Naive thymus-derived CD4-positive, alpha-beta T cell (primary cell): ENCODE measurements around the gene SNX5. TPM values are rescaled to one million over a fixed set of nuclear protein-coding genes. Genes with fewer than 3 reads are reported as not detected.

Source experiments
- ATAC-seq: fragments of 150-1000 bp; cut with Tn5 transposase; 2 replicates; pipeline ENCODE4 v1.10.0; 2021; ENCODE audit warnings: mild to moderate bottlenecking, moderate library complexity
- CTCF ChIA-PET: fragments of 350-600 bp; sonication (Branson Sonifier 250); formaldehyde crosslinking; loops from one replicate; lab custom pipeline; 2021; ENCODE audit warnings: antibody characterized with exemption; lab: Charles Lee
- POLR2A ChIA-PET: fragments of 350-600 bp; sonication (Branson Sonifier 250); formaldehyde crosslinking; loops from one replicate; lab custom pipeline; 2021; ENCODE audit warnings: antibody characterized with exemption, inconsistent platforms; lab: Charles Lee
- DNase-seq, 9 donors: peaks; one replicate each; pipeline versions ENCODE4 v3.0.0 to v3.0.0-alpha.2; 2020 to 2022; ENCODE audit warnings: mixed read lengths in 1 of 9
- H3K27ac ChIP-seq: one replicate; pipeline ENCODE4 v1.7.0; 2013; ENCODE audit warnings: mild to moderate bottlenecking, low read depth, low read length, moderate library complexity
- H3K27me3 ChIP-seq, 2 donors: one replicate each; pipeline ENCODE4 v1.7.0; 2013; ENCODE audit warnings: low read length in 2 of 2, mild to moderate bottlenecking in 2 of 2, moderate library complexity in 2 of 2; ENCODE audit not compliant: control insufficient read depth in 2 of 2, insufficient read depth in 2 of 2
- H3K36me3 ChIP-seq, 3 experiments: 1 replicate in 2 of 3; 2 replicates in 1 of 3; pipeline ENCODE4 v1.7.0; 2013; ENCODE audit warnings: low read length in 3 of 3, mild to moderate bottlenecking in 3 of 3, moderate library complexity in 1 of 3; ENCODE audit not compliant: insufficient read depth in 3 of 3, control insufficient read depth in 2 of 3
- H3K4me1 ChIP-seq, 2 donors: one replicate each; pipeline ENCODE4 v1.7.0; 2013; ENCODE audit warnings: low read length in 2 of 2, mild to moderate bottlenecking in 2 of 2, moderate library complexity in 1 of 2; ENCODE audit not compliant: control insufficient read depth in 2 of 2, insufficient read depth in 2 of 2
- H3K4me3 ChIP-seq: 2 replicates; pipeline ENCODE4 v1.7.0; 2013; ENCODE audit warnings: mild to moderate bottlenecking, low read length
- H3K9me3 ChIP-seq, 3 experiments: 1 replicate in 2 of 3; 2 replicates in 1 of 3; pipeline ENCODE4 v1.7.0; 2013; ENCODE audit warnings: low read length in 3 of 3; ENCODE audit not compliant: control insufficient read depth in 2 of 3
- H3K27ac Mint-ChIP-seq, 9 donors: one replicate each; pipeline ENCODE4 v1.8.0; 2020 to 2022; ENCODE audit warnings: mixed read lengths in 9 of 9, mild to moderate bottlenecking in 8 of 9, moderate library complexity in 5 of 9, inconsistent platforms in 2 of 9
- H3K27me3 Mint-ChIP-seq, 5 donors: one replicate each; pipeline ENCODE4 v1.8.0; 2021 to 2022; ENCODE audit warnings: mixed read lengths in 5 of 5, mild to moderate bottlenecking in 1 of 5
- H3K36me3 Mint-ChIP-seq, 5 donors: one replicate each; pipeline ENCODE4 v1.8.0; 2020 to 2022; ENCODE audit warnings: mixed read lengths in 5 of 5, mild to moderate bottlenecking in 3 of 5, inconsistent platforms in 1 of 5
- H3K4me1 Mint-ChIP-seq, 7 donors: one replicate each; pipeline ENCODE4 v1.8.0; 2020 to 2022; ENCODE audit warnings: mixed read lengths in 7 of 7, mild to moderate bottlenecking in 3 of 7, inconsistent platforms in 1 of 7
- H3K4me3 Mint-ChIP-seq, 10 donors: one replicate each; pipeline ENCODE4 v1.8.0; 2020 to 2022; ENCODE audit warnings: mild to moderate bottlenecking in 10 of 10, mixed read lengths in 10 of 10, moderate library complexity in 6 of 10, inconsistent platforms in 2 of 10
- H3K9me3 Mint-ChIP-seq, 11 donors: one replicate each; pipeline ENCODE4 v1.8.0; 2020 to 2022; ENCODE audit warnings: mixed read lengths in 11 of 11, mild to moderate bottlenecking in 4 of 11, inconsistent platforms in 1 of 11, moderate library complexity in 1 of 11
- intact Hi-C, 2 donors: fragments of 100-400 bp; cut with micrococcal nuclease; formaldehyde crosslinking; loops; one replicate each; pipeline ENCODE4 v1.15.1; 2023
- polyA plus RNA-seq, 2 donors: library from polyadenylated mRNA; unstranded; fragments of 300-500 nt; fragmentation: Illumina TruSeq; gene quantifications; one replicate each; pipeline ENCODE4 v1.2.3, GENCODE V29; 2021
- total RNA-seq, 6 experiments: library from RNA in 5 of 6; stranded (reverse) in 5 of 6; gene quantifications; 1 replicate in 5 of 6; 2 replicates in 1 of 6; pipeline ENCODE4 v1.2.3 and lab custom pipeline; 2021 to 2026

The SNX5 gene
- total and polyA plus RNA-seq, 7 experiments from 2014 or later, result 40.2 to 148 (median 61.9) TPM

- H3K27ac Mint-ChIP-seq, result peak overlapping the region in 1 of 9 donors; percentile 62
- H3K27me3 Mint-ChIP-seq, result no peaks in the 10 kb centered on the region
- Histone ChIP-seq H3K27ac (no peak overlapping the region), H3K36me3 (peaks cover 27 to 90% (median 34%) of the 10 kb centered on the region in 3 experiments), H3K27me3 (no peaks in the 10 kb centered on the region), H3K9me3 (no peaks in the 10 kb centered on the region), H3K4me1 (no peaks in the 10 kb centered on the region), H3K4me3 (no peak overlapping the region)
- no peak overlapping the region for H3K4me3 Mint-ChIP-seq
- ATAC-seq, result no peak
- H3K36me3 Mint-ChIP-seq, result peaks cover 10 to 81% (median 32%) of the 10 kb centered on the region in 5 donors
- POLR2A ChIA-PET, result no interaction called here
- H3K4me1 Mint-ChIP-seq, result peaks cover 0 to 30% (median 0%) of the 10 kb centered on the region in 7 donors
- CTCF ChIA-PET, result interaction anchor here (0.7 kb wide), 1 partner anchor 438 kb away, joined by 3 read pairs; no protein-coding TSS in a partner anchor
- intact Hi-C loops, result loop anchor here in 1 of 2 donors (10.0 kb wide), 1 partner anchor 48 kb away; no protein-coding TSS in a partner anchor
- no peak for DNase-seq
- peaks cover 0 to 2% (median 0%) of the 10 kb centered on the region in 11 donors for H3K9me3 Mint-ChIP-seq
These were observed 21.8 kb downstream of the SNX5 start for GRCh38 chr20:17946572-17947473.

- H3K27ac ChIP-seq, result no peak overlapping the region
- H3K4me1 Mint-ChIP-seq, result peaks cover 0 to 30% (median 0%) of the 10 kb centered on the region in 7 donors
- intact Hi-C loops, result loop anchor here in 1 of 2 donors (10.0 kb wide), 1 partner anchor 49 kb away; no protein-coding TSS in a partner anchor
- DNase-seq (peak in 1 of 9 donors; percentile 1), ATAC-seq (no peak)
- peaks cover 10 to 83% (median 30%) of the 10 kb centered on the region in 5 donors for H3K36me3 Mint-ChIP-seq
- H3K9me3 Mint-ChIP-seq, result peaks cover 0 to 2% (median 0%) of the 10 kb centered on the region in 11 donors
- no peak overlapping the region for H3K4me3 Mint-ChIP-seq
- ChIA-PET POLR2A (no interaction called here), CTCF (no interaction called here)
- no peaks in the 10 kb centered on the region for H3K9me3 ChIP-seq
- H3K27ac Mint-ChIP-seq, result peak overlapping the region in 3 of 9 donors; percentile 24 to 62 (median 43)
- no peaks in the 10 kb centered on the region for H3K27me3 Mint-ChIP-seq
- no peaks in the 10 kb centered on the region for H3K27me3 ChIP-seq
- no peak overlapping the region for H3K4me3 ChIP-seq
- H3K4me1 ChIP-seq, result no peaks in the 10 kb centered on the region
- peaks cover 22 to 84% (median 30%) of the 10 kb centered on the region in 3 experiments for H3K36me3 ChIP-seq
These were observed 22.6 kb downstream of the SNX5 start for GRCh38 chr20:17946040-17946439.

- Mint-ChIP-seq H3K27ac (peak overlapping the region in 5 of 9 donors; percentile 15 to 62 (median 25)), H3K27me3 (no peaks in the 10 kb centered on the region), H3K4me1 (peaks cover 0 to 34% (median 1%) of the 10 kb centered on the region in 7 donors), H3K9me3 (peaks cover 0 to 2% (median 0%) of the 10 kb centered on the region in 11 donors), H3K36me3 (peaks cover 10 to 77% (median 27%) of the 10 kb centered on the region in 5 donors), H3K4me3 (no peak overlapping the region)
- intact Hi-C loops, result loop anchor here in 1 of 2 donors (10.0 kb wide), 1 partner anchor 50 kb away; no protein-coding TSS in a partner anchor
- Histone ChIP-seq H3K27me3 (no peaks in the 10 kb centered on the region), H3K9me3 (no peaks in the 10 kb centered on the region), H3K4me3 (no peak overlapping the region), H3K36me3 (peaks cover 14 to 76% (median 20%) of the 10 kb centered on the region in 3 experiments), H3K27ac (no peak overlapping the region), H3K4me1 (no peaks in the 10 kb centered on the region)
- CTCF ChIA-PET, result no interaction called here
- ATAC-seq (no peak), DNase-seq (no peak)
- POLR2A ChIA-PET, result no interaction called here
These were observed 23.6 kb downstream of the SNX5 start for GRCh38 chr20:17944854-17945474.

- Mint-ChIP-seq H3K36me3 (peaks cover 5 to 61% (median 12%) of the 10 kb centered on the region in 5 donors), H3K27me3 (no peaks in the 10 kb centered on the region), H3K27ac (peak overlapping the region in 1 of 9 donors; percentile 38), H3K9me3 (peaks cover 0 to 2% (median 0%) of the 10 kb centered on the region in 11 donors), H3K4me1 (peaks cover 0 to 40% (median 12%) of the 10 kb centered on the region in 7 donors), H3K4me3 (no peak overlapping the region)
- CTCF ChIA-PET, result no interaction called here
- DNase-seq (peak in 1 of 9 donors; percentile 3), ATAC-seq (no peak)
- H3K27ac ChIP-seq, result no peak overlapping the region
- no peaks in the 10 kb centered on the region for H3K27me3 ChIP-seq
- peaks cover 5 to 60% (median 8%) of the 10 kb centered on the region in 3 experiments for H3K36me3 ChIP-seq
- H3K4me3 ChIP-seq, result no peak overlapping the region
- H3K4me1 ChIP-seq, result peaks cover 5 to 9% of the 10 kb centered on the region in 2 donors
- POLR2A ChIA-PET, result no interaction called here
- H3K9me3 ChIP-seq, result no peaks in the 10 kb centered on the region
- intact Hi-C loops, result loop anchor here in 1 of 2 donors (10.0 kb wide), 1 partner anchor 51 kb away; no protein-coding TSS in a partner anchor
These were observed 25.3 kb downstream of the SNX5 start for GRCh38 chr20:17943343-17943742.

- H3K4me1 Mint-ChIP-seq, result peaks cover 0 to 34% (median 12%) of the 10 kb centered on the region in 7 donors
- no peak overlapping the region for H3K4me3 ChIP-seq
- peaks cover 5 to 48% (median 6%) of the 10 kb centered on the region in 5 donors for H3K36me3 Mint-ChIP-seq
- no peak overlapping the region for H3K27ac ChIP-seq
- DNase-seq, result no peak
- H3K36me3 ChIP-seq, result peaks cover 0 to 46% (median 5%) of the 10 kb centered on the region in 3 experiments
- no peaks in the 10 kb centered on the region for H3K27me3 ChIP-seq
- no peak overlapping the region for H3K27ac Mint-ChIP-seq
- H3K4me1 ChIP-seq, result peaks cover 5 to 9% of the 10 kb centered on the region in 2 donors
- H3K9me3 ChIP-seq, result no peaks in the 10 kb centered on the region
- no peaks in the 10 kb centered on the region for H3K27me3 Mint-ChIP-seq
- no peak overlapping the region for H3K4me3 Mint-ChIP-seq
- ChIA-PET POLR2A (no interaction called here), CTCF (no interaction called here)
- peaks cover 0 to 2% (median 0%) of the 10 kb centered on the region in 11 donors for H3K9me3 Mint-ChIP-seq
- no peak for ATAC-seq
- intact Hi-C loops, result loop anchor here in 1 of 2 donors (10.0 kb wide), 1 partner anchor 53 kb away; no protein-coding TSS in a partner anchor
These were observed 26.8 kb downstream of the SNX5 start for GRCh38 chr20:17941826-17942196.

GRCh38 chr20:17941087-17941825 is 27.3 kb downstream of the SNX5 start:
- ChIA-PET POLR2A (no interaction called here), CTCF (no interaction called here)
- Mint-ChIP-seq H3K36me3 (peaks cover 5 to 42% (median 6%) of the 10 kb centered on the region in 5 donors), H3K9me3 (peaks cover 0 to 2% (median 0%) of the 10 kb centered on the region in 11 donors), H3K27me3 (no peaks in the 10 kb centered on the region), H3K27ac (peak overlapping the region in 1 of 9 donors; percentile 22), H3K4me3 (no peak overlapping the region), H3K4me1 (peaks cover 0 to 33% (median 12%) of the 10 kb centered on the region in 7 donors)
- no peak for DNase-seq
- Histone ChIP-seq H3K27me3 (no peaks in the 10 kb centered on the region), H3K9me3 (no peaks in the 10 kb centered on the region), H3K4me1 (peaks cover 5 to 9% of the 10 kb centered on the region in 2 donors), H3K4me3 (no peak overlapping the region), H3K36me3 (peaks cover 0 to 40% (median 5%) of the 10 kb centered on the region in 3 experiments), H3K27ac (no peak overlapping the region)
- ATAC-seq, result no peak
- intact Hi-C loops, result loop anchor here in 1 of 2 donors (10.0 kb wide), 1 partner anchor 54 kb away; no protein-coding TSS in a partner anchor
